ENCODE data around the gene GAA. TPM values are rescaled to one million over a fixed set of nuclear protein-coding genes. Genes with fewer than 3 reads are reported as not detected.

Gene GAA
- total and polyA plus RNA-seq, 2 of the 13 experiments (the other 11 are each of a cell fraction or from before 2014, with no cell fraction given) = 21.6 to 36.4 TPM

GRCh38 chr17:80068301-80069222 lies 32.8 kb upstream of the GAA start (continued):
- TF ChIP-seq, protein P1, sequence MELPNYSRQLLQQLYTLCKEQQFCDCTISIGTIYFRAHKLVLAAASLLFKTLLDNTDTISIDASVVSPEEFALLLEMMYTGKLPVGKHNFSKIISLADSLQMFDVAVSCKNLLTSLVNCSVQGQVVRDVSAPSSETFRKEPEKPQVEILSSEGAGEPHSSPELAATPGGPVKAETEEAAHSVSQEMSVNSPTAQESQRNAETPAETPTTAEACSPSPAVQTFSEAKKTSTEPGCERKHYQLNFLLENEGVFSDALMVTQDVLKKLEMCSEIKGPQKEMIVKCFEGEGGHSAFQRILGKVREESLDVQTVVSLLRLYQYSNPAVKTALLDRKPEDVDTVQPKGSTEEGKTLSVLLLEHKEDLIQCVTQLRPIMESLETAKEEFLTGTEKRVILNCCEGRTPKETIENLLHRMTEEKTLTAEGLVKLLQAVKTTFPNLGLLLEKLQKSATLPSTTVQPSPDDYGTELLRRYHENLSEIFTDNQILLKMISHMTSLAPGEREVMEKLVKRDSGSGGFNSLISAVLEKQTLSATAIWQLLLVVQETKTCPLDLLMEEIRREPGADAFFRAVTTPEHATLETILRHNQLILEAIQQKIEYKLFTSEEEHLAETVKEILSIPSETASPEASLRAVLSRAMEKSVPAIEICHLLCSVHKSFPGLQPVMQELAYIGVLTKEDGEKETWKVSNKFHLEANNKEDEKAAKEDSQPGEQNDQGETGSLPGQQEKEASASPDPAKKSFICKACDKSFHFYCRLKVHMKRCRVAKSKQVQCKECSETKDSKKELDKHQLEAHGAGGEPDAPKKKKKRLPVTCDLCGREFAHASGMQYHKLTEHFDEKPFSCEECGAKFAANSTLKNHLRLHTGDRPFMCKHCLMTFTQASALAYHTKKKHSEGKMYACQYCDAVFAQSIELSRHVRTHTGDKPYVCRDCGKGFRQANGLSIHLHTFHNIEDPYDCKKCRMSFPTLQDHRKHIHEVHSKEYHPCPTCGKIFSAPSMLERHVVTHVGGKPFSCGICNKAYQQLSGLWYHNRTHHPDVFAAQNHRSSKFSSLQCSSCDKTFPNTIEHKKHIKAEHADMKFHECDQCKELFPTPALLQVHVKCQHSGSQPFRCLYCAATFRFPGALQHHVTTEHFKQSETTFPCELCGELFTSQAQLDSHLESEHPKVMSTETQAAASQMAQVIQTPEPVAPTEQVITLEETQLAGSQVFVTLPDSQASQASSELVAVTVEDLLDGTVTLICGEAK (IDR thresholded peaks at IDR 0.05) = no peak
- TF ChIP-seq, protein P1 (CRISPR knock-in tag; IDR thresholded peaks at IDR 0.05) = no peak
- no peak for TF ChIP-seq ZNF737 (CRISPR knock-in tag; IDR thresholded peaks at IDR 0.05; ENCODE audit: borderline replicate concordance)
- no peak for TF ChIP-seq ZZZ3 (CRISPR knock-in tag; IDR thresholded peaks at IDR 0.05; ENCODE audit: borderline replicate concordance)
- TF ChIP-seq, protein P2, sequence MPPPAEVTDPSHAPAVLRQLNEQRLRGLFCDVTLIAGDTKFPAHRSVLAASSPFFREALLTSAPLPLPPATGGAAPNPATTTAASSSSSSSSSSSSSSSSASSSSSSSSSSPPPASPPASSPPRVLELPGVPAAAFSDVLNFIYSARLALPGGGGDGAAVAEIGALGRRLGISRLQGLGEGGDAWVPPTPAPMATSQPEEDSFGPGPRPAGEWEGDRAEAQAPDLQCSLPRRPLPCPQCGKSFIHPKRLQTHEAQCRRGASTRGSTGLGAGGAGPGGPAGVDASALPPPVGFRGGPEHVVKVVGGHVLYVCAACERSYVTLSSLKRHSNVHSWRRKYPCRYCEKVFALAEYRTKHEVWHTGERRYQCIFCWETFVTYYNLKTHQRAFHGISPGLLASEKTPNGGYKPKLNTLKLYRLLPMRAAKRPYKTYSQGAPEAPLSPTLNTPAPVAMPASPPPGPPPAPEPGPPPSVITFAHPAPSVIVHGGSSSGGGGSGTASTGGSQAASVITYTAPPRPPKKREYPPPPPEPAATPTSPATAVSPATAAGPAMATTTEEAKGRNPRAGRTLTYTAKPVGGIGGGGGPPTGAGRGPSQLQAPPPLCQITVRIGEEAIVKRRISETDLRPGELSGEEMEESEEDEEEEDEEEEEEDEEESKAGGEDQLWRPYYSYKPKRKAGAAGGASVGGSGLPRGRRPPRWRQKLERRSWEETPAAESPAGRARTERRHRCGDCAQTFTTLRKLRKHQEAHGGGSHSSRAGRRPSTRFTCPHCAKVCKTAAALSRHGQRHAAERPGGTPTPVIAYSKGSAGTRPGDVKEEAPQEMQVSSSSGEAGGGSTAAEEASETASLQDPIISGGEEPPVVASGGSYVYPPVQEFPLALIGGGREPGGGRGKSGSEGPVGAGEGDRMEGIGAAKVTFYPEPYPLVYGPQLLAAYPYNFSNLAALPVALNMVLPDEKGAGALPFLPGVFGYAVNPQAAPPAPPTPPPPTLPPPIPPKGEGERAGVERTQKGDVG (CRISPR knock-in tag; IDR thresholded peaks at IDR 0.05; ENCODE audit: borderline replicate concordance) = no peak
- TF ChIP-seq, protein P3, sequence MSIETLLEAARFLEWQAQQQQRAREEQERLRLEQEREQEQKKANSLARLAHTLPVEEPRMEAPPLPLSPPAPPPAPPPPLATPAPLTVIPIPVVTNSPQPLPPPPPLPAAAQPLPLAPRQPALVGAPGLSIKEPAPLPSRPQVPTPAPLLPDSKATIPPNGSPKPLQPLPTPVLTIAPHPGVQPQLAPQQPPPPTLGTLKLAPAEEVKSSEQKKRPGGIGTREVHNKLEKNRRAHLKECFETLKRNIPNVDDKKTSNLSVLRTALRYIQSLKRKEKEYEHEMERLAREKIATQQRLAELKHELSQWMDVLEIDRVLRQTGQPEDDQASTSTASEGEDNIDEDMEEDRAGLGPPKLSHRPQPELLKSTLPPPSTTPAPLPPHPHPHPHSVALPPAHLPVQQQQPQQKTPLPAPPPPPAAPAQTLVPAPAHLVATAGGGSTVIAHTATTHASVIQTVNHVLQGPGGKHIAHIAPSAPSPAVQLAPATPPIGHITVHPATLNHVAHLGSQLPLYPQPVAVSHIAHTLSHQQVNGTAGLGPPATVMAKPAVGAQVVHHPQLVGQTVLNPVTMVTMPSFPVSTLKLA (IDR thresholded peaks at IDR 0.05) = no peak
- no peak for TF ChIP-seq ZNF230 (CRISPR knock-in tag; IDR thresholded peaks at IDR 0.05)
- no peak for TF ChIP-seq ZNF225 (CRISPR knock-in tag; IDR thresholded peaks at IDR 0.05)
- TF ChIP-seq, protein P4, sequence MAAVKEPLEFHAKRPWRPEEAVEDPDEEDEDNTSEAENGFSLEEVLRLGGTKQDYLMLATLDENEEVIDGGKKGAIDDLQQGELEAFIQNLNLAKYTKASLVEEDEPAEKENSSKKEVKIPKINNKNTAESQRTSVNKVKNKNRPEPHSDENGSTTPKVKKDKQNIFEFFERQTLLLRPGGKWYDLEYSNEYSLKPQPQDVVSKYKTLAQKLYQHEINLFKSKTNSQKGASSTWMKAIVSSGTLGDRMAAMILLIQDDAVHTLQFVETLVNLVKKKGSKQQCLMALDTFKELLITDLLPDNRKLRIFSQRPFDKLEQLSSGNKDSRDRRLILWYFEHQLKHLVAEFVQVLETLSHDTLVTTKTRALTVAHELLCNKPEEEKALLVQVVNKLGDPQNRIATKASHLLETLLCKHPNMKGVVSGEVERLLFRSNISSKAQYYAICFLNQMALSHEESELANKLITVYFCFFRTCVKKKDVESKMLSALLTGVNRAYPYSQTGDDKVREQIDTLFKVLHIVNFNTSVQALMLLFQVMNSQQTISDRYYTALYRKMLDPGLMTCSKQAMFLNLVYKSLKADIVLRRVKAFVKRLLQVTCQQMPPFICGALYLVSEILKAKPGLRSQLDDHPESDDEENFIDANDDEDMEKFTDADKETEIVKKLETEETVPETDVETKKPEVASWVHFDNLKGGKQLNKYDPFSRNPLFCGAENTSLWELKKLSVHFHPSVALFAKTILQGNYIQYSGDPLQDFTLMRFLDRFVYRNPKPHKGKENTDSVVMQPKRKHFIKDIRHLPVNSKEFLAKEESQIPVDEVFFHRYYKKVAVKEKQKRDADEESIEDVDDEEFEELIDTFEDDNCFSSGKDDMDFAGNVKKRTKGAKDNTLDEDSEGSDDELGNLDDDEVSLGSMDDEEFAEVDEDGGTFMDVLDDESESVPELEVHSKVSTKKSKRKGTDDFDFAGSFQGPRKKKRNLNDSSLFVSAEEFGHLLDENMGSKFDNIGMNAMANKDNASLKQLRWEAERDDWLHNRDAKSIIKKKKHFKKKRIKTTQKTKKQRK (IDR thresholded peaks at IDR 0.05; ENCODE audit: low read length) = no peak

Data from HepG2 (cell line).